Type B pancreatic cell (in vitro differentiated cells): ENCODE measurements around the gene HNRNPUL2. TPM values are rescaled to one million over a fixed set of nuclear protein-coding genes. Genes with fewer than 3 reads are reported as not detected.
"Not testable (repeated sequence)": the region's sequence is repeated elsewhere in the genome, so short reads cannot be mapped to it uniquely, and the experiment has no call there.

ENCODE experiments used
- DNase-seq: peaks from one replicate; pipeline ENCODE4 v3.0.0; 2021; ENCODE audit warnings: mixed read lengths; ENCODE audit not compliant: unreplicated experiment; ENCODE audit errors: extremely low spot score
- H3K27ac Mint-ChIP-seq: 2 replicates; pipeline ENCODE4 v1.8.0; 2021; ENCODE audit warnings: mild to moderate bottlenecking, mixed read lengths
- H3K27me3 Mint-ChIP-seq: 2 replicates; pipeline ENCODE4 v1.8.0; 2021; ENCODE audit warnings: mixed read lengths
- H3K36me3 Mint-ChIP-seq: 2 replicates; pipeline ENCODE4 v1.8.0; 2021; ENCODE audit warnings: mixed read lengths
- H3K4me1 Mint-ChIP-seq: one replicate; pipeline ENCODE4 v1.8.0; 2021; ENCODE audit warnings: mixed read lengths; ENCODE audit not compliant: unreplicated experiment
- H3K4me3 Mint-ChIP-seq: 2 replicates; pipeline ENCODE4 v1.8.0; 2021; ENCODE audit warnings: mild to moderate bottlenecking, mixed read lengths
- H3K9me3 Mint-ChIP-seq: 2 replicates; pipeline ENCODE4 v1.8.0; 2021; ENCODE audit warnings: mixed read lengths
- total RNA-seq: library from RNA; stranded (reverse); gene quantifications from 2 replicates; pipeline ENCODE4 v1.2.1, GENCODE V29; 2021; ENCODE audit warnings: low replicate concordance
- TF ChIP-seq, protein P1 (sequence below): fragments of 200-600 bp; sonication (generic); conservative IDR thresholded peaks from 2 replicates; pipeline ENCODE4 v1.5.0; 2021; ENCODE audit warnings: antibody characterized with exemption, mild to moderate bottlenecking

Gene HNRNPUL2
- total RNA-seq, 1 donor from 2014 or later = 63.7 TPM

- TF ChIP-seq, protein P1, sequence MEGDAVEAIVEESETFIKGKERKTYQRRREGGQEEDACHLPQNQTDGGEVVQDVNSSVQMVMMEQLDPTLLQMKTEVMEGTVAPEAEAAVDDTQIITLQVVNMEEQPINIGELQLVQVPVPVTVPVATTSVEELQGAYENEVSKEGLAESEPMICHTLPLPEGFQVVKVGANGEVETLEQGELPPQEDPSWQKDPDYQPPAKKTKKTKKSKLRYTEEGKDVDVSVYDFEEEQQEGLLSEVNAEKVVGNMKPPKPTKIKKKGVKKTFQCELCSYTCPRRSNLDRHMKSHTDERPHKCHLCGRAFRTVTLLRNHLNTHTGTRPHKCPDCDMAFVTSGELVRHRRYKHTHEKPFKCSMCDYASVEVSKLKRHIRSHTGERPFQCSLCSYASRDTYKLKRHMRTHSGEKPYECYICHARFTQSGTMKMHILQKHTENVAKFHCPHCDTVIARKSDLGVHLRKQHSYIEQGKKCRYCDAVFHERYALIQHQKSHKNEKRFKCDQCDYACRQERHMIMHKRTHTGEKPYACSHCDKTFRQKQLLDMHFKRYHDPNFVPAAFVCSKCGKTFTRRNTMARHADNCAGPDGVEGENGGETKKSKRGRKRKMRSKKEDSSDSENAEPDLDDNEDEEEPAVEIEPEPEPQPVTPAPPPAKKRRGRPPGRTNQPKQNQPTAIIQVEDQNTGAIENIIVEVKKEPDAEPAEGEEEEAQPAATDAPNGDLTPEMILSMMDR = no peak
- peak overlapping the region; percentile 36 for H3K4me3 Mint-ChIP-seq
- no peaks in the 10 kb centered on the region for H3K9me3 Mint-ChIP-seq
- peaks cover 10% of the 10 kb centered on the region for H3K4me1 Mint-ChIP-seq
- no peaks in the 10 kb centered on the region for H3K27me3 Mint-ChIP-seq
- DNase-seq = no peak
- H3K36me3 Mint-ChIP-seq = peaks cover 14% of the 10 kb centered on the region
- no peak overlapping the region for H3K27ac Mint-ChIP-seq
Measured at GRCh38 chr11:62752177-62752785, 25.0 kb upstream of the HNRNPUL2 start.

DNA sequence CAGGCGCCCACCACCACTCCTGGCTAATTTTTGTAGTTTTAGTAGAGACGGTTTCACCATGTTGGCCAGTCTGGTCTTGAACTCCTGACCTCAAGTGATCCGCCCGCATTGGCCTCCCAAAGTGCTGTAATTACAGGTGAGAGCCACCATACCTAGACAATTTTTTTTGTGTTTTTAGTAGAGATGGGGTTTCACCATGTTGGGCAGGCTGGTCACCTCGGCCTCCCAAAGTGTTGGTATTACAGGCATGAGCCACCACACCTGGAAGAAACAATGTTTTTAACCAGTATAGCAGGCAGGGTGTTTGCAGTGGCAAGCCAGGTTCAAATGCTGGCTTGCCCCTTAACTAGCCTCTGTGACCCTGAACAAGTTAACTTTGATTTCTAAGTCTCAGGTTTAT is 22.7 kb upstream of the HNRNPUL2 start:
- H3K27ac Mint-ChIP-seq, DNase-seq, H3K27me3 Mint-ChIP-seq, H3K4me3 Mint-ChIP-seq, H3K4me1 Mint-ChIP-seq, H3K9me3 Mint-ChIP-seq: not testable (repeated sequence)
- peaks cover 14% of the 10 kb centered on the region for H3K36me3 Mint-ChIP-seq

- Mint-ChIP-seq H3K27me3 (no peaks in the 10 kb centered on the region), H3K4me1 (no peaks in the 10 kb centered on the region)
Measured at GRCh38 chr11:62747475-62748160, 20.4 kb upstream of the HNRNPUL2 start.

DNA sequence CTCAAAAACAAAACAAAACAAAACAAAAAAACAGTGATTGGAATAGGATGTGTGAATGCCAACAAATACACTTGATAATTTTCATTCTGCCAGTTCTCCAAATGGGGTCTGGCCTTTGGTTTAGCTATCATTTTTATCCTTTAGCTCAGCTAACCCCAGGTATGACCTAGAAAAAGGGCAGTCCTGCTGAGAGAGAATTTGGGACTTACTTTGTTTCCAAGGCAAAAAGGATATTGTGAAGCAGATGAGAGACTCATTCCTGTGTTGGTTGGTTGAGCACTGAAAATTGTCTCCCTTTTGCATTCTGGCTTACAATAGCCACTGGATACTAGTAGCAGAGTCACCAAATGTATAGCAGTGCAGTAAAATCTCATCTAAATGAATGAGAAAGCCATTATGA is 9.9 kb upstream of the HNRNPUL2 start:
- no peak overlapping the region for H3K4me3 Mint-ChIP-seq
- H3K36me3 Mint-ChIP-seq = peaks cover 17% of the 10 kb centered on the region
- no peaks in the 10 kb centered on the region for H3K9me3 Mint-ChIP-seq
- no peak for DNase-seq
- no peaks in the 10 kb centered on the region for H3K27me3 Mint-ChIP-seq
- H3K27ac Mint-ChIP-seq = no peak overlapping the region
- TF ChIP-seq, protein P1 = no peak
- no peaks in the 10 kb centered on the region for H3K4me1 Mint-ChIP-seq

More at GRCh38 chr11:62747475-62748160, 20.4 kb upstream of the HNRNPUL2 start:
- DNase-seq = no peak
- Mint-ChIP-seq H3K27ac (no peak overlapping the region), H3K36me3 (peaks cover 8% of the 10 kb centered on the region), H3K4me3 (no peak overlapping the region), H3K9me3 (no peaks in the 10 kb centered on the region)
- TF ChIP-seq, protein P1 = no peak

DNA sequence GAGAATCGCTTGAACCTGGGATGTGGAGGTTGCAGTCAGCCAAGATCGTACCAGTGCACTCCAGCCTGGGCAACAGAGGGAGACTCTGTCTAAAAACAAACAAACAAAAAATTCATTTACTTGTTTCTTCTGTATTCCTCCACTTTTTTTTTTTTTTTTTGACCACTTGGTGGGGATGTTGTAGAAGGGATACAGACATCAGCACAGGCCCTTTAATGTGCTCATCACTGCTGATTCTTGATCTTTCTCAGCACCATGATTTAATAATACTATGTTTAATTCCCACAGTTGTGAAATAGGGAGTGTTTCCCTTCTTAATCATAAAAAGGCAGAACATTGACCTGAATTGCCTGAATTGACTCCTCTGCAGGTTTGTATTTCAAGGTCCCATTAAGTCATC is 5.6 kb upstream of the HNRNPUL2 start:
- no peak for DNase-seq
- TF ChIP-seq, protein P1 = peak; percentile 46
- H3K27me3 Mint-ChIP-seq = no peaks in the 10 kb centered on the region
- H3K4me1 Mint-ChIP-seq = peaks cover 6% of the 10 kb centered on the region
- peaks cover 9% of the 10 kb centered on the region for H3K36me3 Mint-ChIP-seq
- H3K27ac Mint-ChIP-seq = peak overlapping the region; percentile 6
- no peak overlapping the region for H3K4me3 Mint-ChIP-seq
- H3K9me3 Mint-ChIP-seq = no peaks in the 10 kb centered on the region

- H3K27ac Mint-ChIP-seq = peak overlapping the region; percentile 59
Measured at GRCh38 chr11:62730076-62730475, 2.8 kb upstream of the HNRNPUL2 start.

More at GRCh38 chr11:62730076-62730475, 2.8 kb upstream of the HNRNPUL2 start:
- H3K4me1 Mint-ChIP-seq = peaks cover 12% of the 10 kb centered on the region
- H3K36me3 Mint-ChIP-seq = peaks cover 10% of the 10 kb centered on the region
- not testable (repeated sequence) for DNase-seq, H3K9me3 Mint-ChIP-seq, H3K27me3 Mint-ChIP-seq
- peak overlapping the region; percentile 95 for H3K4me3 Mint-ChIP-seq
